ENCODE results near the gene UBA6.

Gene UBA6

GRCh38 chr4:67700116-67700737 is 728 bp downstream of the UBA6 start:
- H3K27ac ChIP-seq, result peak overlapping the region; percentile 89
- H3K4me2 ChIP-seq, result peak overlapping the region; percentile 77
- peak overlapping the region; percentile 89 for H3K9ac ChIP-seq
- H4K20me1 ChIP-seq, result peaks cover 33% of the 10 kb centered on the region
- H3K27me3 ChIP-seq, result no peaks in the 10 kb centered on the region
- TF ChIP-seq Cebpa-rat (IDR thresholded peaks at IDR 0.05), result no peak
- no peaks in the 10 kb centered on the region for H3K9me3 ChIP-seq
- peaks cover 38% of the 10 kb centered on the region for H3K4me1 ChIP-seq
- peak overlapping the region; percentile 91 for H3K4me3 ChIP-seq
- peaks cover 14% of the 10 kb centered on the region; the same call in 1 of the 2 replicates for H3K36me3 ChIP-seq

GRCh38 chr4:67699603-67700002 is 1.4 kb downstream of the UBA6 start:
- Histone ChIP-seq H4K20me1 (peaks cover 33% of the 10 kb centered on the region), H3K4me3 (peak overlapping the region; percentile 91), H3K27me3 (no peaks in the 10 kb centered on the region), H3K9ac (peak overlapping the region; percentile 89; the same call in 1 of the 2 replicates), H3K9me3 (no peaks in the 10 kb centered on the region), H3K4me1 (peaks cover 36% of the 10 kb centered on the region), H3K27ac (no peak overlapping the region), H3K36me3 (peaks cover 20% of the 10 kb centered on the region; the same call in 1 of the 2 replicates), H3K4me2 (peak overlapping the region; percentile 77)
- TF ChIP-seq Cebpa-rat (IDR thresholded peaks at IDR 0.05), result no peak

DNA sequence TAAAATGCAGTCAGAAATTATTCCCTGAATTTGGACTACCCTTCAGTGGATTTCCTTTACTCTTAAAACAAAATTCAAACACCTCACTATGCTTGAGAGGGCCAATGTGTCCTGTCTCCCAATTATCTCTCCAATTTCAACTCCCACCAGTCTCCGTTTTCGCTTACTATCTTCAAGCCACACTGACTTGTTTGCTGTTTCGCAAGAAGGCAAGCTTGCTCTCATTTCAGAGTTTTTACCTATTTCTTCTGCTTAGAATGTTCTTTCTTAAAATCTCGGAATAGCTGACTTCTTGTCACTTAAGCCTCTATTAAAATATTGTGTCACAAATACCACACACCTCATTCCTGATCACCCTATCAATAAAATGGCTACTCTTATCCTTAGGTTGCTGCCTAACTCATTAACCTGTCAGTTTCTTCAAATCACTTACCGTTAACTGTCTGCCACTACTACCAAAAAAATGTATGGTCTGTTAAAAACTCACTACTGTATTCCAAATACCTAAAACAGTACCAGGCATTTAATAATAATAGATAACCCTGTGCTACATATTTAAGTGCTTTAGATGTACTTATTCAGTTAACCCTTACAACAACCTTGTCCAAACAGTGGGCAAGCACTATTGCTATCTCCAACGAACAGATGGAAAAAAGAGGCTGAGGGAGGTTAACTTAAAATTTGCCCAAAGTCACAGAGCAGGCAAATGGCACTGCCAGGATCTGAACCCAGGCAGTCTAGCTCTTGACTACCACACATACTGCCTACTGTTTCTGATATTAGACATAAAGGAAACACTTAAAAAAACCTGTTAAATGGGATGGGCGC is 2.9 kb downstream of the UBA6 start:
- H3K9me3 ChIP-seq, result 0 out of 2 replicates have a peak, but pooled peaks cover under 1% of the 10 kb centered on the region
- no peaks in the 10 kb centered on the region for H3K27me3 ChIP-seq
- no peak overlapping the region for H3K27ac ChIP-seq
- H3K4me2 ChIP-seq, result no peak overlapping the region
- H3K4me1 ChIP-seq, result peaks cover 36% of the 10 kb centered on the region
- H3K36me3 ChIP-seq, result peaks cover 27% of the 10 kb centered on the region; the same call in 1 of the 2 replicates
- H4K20me1 ChIP-seq, result peaks cover 33% of the 10 kb centered on the region
- TF ChIP-seq Cebpa-rat (IDR thresholded peaks at IDR 0.05), result no peak
- no peak overlapping the region for H3K4me3 ChIP-seq
- H3K9ac ChIP-seq, result no peak overlapping the region

- Histone ChIP-seq H3K9ac (no peak overlapping the region), H3K27me3 (no peaks in the 10 kb centered on the region), H3K4me1 (peaks cover 21% of the 10 kb centered on the region), H3K4me2 (no peak overlapping the region), H3K36me3 (peaks cover 47% of the 10 kb centered on the region), H3K27ac (no peak overlapping the region), H4K20me1 (peaks cover 33% of the 10 kb centered on the region), H3K9me3 (peaks cover 20% of the 10 kb centered on the region), H3K4me3 (no peak overlapping the region)
- TF ChIP-seq Cebpa-rat (IDR thresholded peaks at IDR 0.05), result no peak
Measured at GRCh38 chr4:67696061-67696460, 4.9 kb downstream of the UBA6 start.

- no peak for TF ChIP-seq Cebpa-rat (IDR thresholded peaks at IDR 0.05)
- Histone ChIP-seq H3K4me1 (peaks cover 16% of the 10 kb centered on the region), H3K9me3 (peaks cover 20% of the 10 kb centered on the region), H3K9ac (no peak overlapping the region), H3K36me3 (peaks cover 56% of the 10 kb centered on the region), H3K27me3 (no peaks in the 10 kb centered on the region), H4K20me1 (peaks cover 30% of the 10 kb centered on the region), H3K4me2 (no peak overlapping the region), H3K4me3 (no peak overlapping the region), H3K27ac (no peak overlapping the region)
Measured at GRCh38 chr4:67694662-67695061, 6.3 kb downstream of the UBA6 start.

GRCh38 chr4:67691328-67691727 is 9.6 kb downstream of the UBA6 start:
- Histone ChIP-seq H3K4me2 (no peak overlapping the region), H3K9me3 (peaks cover 20% of the 10 kb centered on the region), H3K36me3 (peaks cover 61% of the 10 kb centered on the region), H3K9ac (no peak overlapping the region), H3K27ac (no peak overlapping the region), H3K4me1 (no peaks in the 10 kb centered on the region), H3K27me3 (no peaks in the 10 kb centered on the region), H3K4me3 (no peak overlapping the region), H4K20me1 (no peaks in the 10 kb centered on the region)
- no peak for TF ChIP-seq Cebpa-rat (IDR thresholded peaks at IDR 0.05)

GRCh38 chr4:67687636-67688035 is 13.3 kb downstream of the UBA6 start:
- no peak overlapping the region for H3K4me3 ChIP-seq

GRCh38 chr4:67685532-67685859 is 15.5 kb downstream of the UBA6 start:
- Histone ChIP-seq H3K27me3 (no peaks in the 10 kb centered on the region), H3K9ac (no peak overlapping the region), H3K9me3 (no peaks in the 10 kb centered on the region), H3K4me3 (no peak overlapping the region), H4K20me1 (no peaks in the 10 kb centered on the region), H3K4me2 (no peak overlapping the region), H3K27ac (no peak overlapping the region), H3K36me3 (peaks cover 38% of the 10 kb centered on the region), H3K4me1 (no peaks in the 10 kb centered on the region)
- TF ChIP-seq Cebpa-rat (IDR thresholded peaks at IDR 0.05), result no peak

More at GRCh38 chr4:67687636-67688035, 13.3 kb downstream of the UBA6 start:
- peaks cover 51% of the 10 kb centered on the region for H3K36me3 ChIP-seq
- H3K27me3 ChIP-seq, result no peaks in the 10 kb centered on the region
- no peaks in the 10 kb centered on the region for H3K4me1 ChIP-seq
- no peak overlapping the region for H3K9ac ChIP-seq
- H3K27ac ChIP-seq, result no peak overlapping the region
- H4K20me1 ChIP-seq, result no peaks in the 10 kb centered on the region
- peaks cover 15% of the 10 kb centered on the region for H3K9me3 ChIP-seq
- H3K4me2 ChIP-seq, result no peak overlapping the region
- TF ChIP-seq Cebpa-rat (IDR thresholded peaks at IDR 0.05), result no peak

GRCh38 chr4:67684839-67685531 is 16.0 kb downstream of the UBA6 start:
- Histone ChIP-seq H3K27ac (no peak overlapping the region), H3K4me3 (no peak overlapping the region), H3K4me1 (no peaks in the 10 kb centered on the region), H3K27me3 (no peaks in the 10 kb centered on the region), H3K9me3 (no peaks in the 10 kb centered on the region), H3K4me2 (no peak overlapping the region), H4K20me1 (no peaks in the 10 kb centered on the region), H3K9ac (no peak overlapping the region), H3K36me3 (peaks cover 40% of the 10 kb centered on the region)
- TF ChIP-seq Cebpa-rat (IDR thresholded peaks at IDR 0.05), result no peak

GRCh38 chr4:67682266-67682665 is 18.7 kb downstream of the UBA6 start:
- Histone ChIP-seq H3K9me3 (no peaks in the 10 kb centered on the region), H4K20me1 (no peaks in the 10 kb centered on the region), H3K36me3 (peaks cover 43% of the 10 kb centered on the region), H3K4me1 (no peaks in the 10 kb centered on the region), H3K27me3 (no peaks in the 10 kb centered on the region), H3K9ac (no peak overlapping the region), H3K27ac (no peak overlapping the region), H3K4me3 (no peak overlapping the region), H3K4me2 (no peak overlapping the region)
- TF ChIP-seq Cebpa-rat (IDR thresholded peaks at IDR 0.05), result no peak

Measured in BLaER1 (cell line).